Hematopoietic multipotent progenitor cell treated with erythropoietin and hydrocortisone succinate and interleukin-3 and kit ligand, for 17 days (in vitro differentiated cells): ENCODE data around the gene INSL3.

Source experiments
- DNase-seq: peaks from one replicate; pipeline ENCODE4 v3.0.0-alpha.2; 2015; ENCODE audit warnings: low spot score

INSL3 gene

GRCh38 chr19:17846146-17846545 is 24.8 kb upstream of the INSL3 start:
- DNase-seq = no peak

- no peak for DNase-seq
These were observed 22.7 kb upstream of the INSL3 start for GRCh38 chr19:17843908-17844490.

- DNase-seq = no peak
These were observed 22.0 kb upstream of the INSL3 start for GRCh38 chr19:17843292-17843827.

- no peak for DNase-seq
These were observed 21.5 kb upstream of the INSL3 start for GRCh38 chr19:17842663-17843291.

- DNase-seq = no peak
These were observed 20.7 kb upstream of the INSL3 start for GRCh38 chr19:17841810-17842662.

- no peak for DNase-seq
These were observed 20.1 kb upstream of the INSL3 start for GRCh38 chr19:17841371-17841809.

GRCh38 chr19:17840019-17840418 is 18.7 kb upstream of the INSL3 start:
- no peak for DNase-seq

- DNase-seq = no peak
These were observed 16.7 kb upstream of the INSL3 start for GRCh38 chr19:17837972-17838371.

GRCh38 chr19:17836530-17836929 is 15.2 kb upstream of the INSL3 start:
- DNase-seq = no peak

GRCh38 chr19:17835182-17836006 is 14.1 kb upstream of the INSL3 start:
- no peak for DNase-seq

GRCh38 chr19:17834350-17835181 is 13.2 kb upstream of the INSL3 start:
- DNase-seq = no peak

GRCh38 chr19:17832443-17833208 is 11.3 kb upstream of the INSL3 start:
- DNase-seq = no peak

GRCh38 chr19:17831419-17831888 is 10.1 kb upstream of the INSL3 start:
- DNase-seq = no peak

- peak; percentile 6 for DNase-seq
These were observed 9.5 kb upstream of the INSL3 start for GRCh38 chr19:17830567-17831418.

GRCh38 chr19:17829855-17830566 is 8.7 kb upstream of the INSL3 start:
- DNase-seq = no peak

GRCh38 chr19:17826508-17827056 is 5.3 kb upstream of the INSL3 start:
- no peak for DNase-seq

GRCh38 chr19:17824339-17824738 is 3.0 kb upstream of the INSL3 start:
- DNase-seq = no peak

GRCh38 chr19:17817668-17818363 is 3.5 kb downstream of the INSL3 start:
- no peak for DNase-seq
